Ishikawa (cell line): ENCODE data around the gene FASN.

Source experiments
- CEBPB ChIP-seq: IDR thresholded peaks from 2 replicates; pipeline ENCODE4 v1.6.1; 2012
- CREB1 ChIP-seq: IDR thresholded peaks from 2 replicates; pipeline ENCODE4 v1.6.1; 2012; ENCODE audit warnings: low read depth
- EGR1 ChIP-seq: IDR thresholded peaks from 2 replicates; pipeline ENCODE4 v1.6.1; 2012
- EP300 ChIP-seq: IDR thresholded peaks from 2 replicates; pipeline ENCODE4 v1.6.1; 2012; ENCODE audit warnings: borderline replicate concordance
- FOXM1 ChIP-seq: IDR thresholded peaks from 2 replicates; pipeline ENCODE4 v1.6.1; 2012; ENCODE audit warnings: low read depth, borderline replicate concordance
- MAX ChIP-seq: IDR thresholded peaks from 2 replicates; pipeline ENCODE4 v1.6.1; 2012
- NFIC ChIP-seq: IDR thresholded peaks from 2 replicates; pipeline ENCODE4 v1.6.1; 2012
- RAD21 ChIP-seq: IDR thresholded peaks from 2 replicates; pipeline ENCODE4 v1.6.1; 2012; ENCODE audit warnings: low read depth
- TAF1 ChIP-seq: IDR thresholded peaks from 2 replicates; pipeline ENCODE4 v1.6.1; 2012; ENCODE audit warnings: low read depth, mild to moderate bottlenecking
- TCF12 ChIP-seq: IDR thresholded peaks from 2 replicates; pipeline ENCODE4 v1.6.1; 2012; ENCODE audit warnings: low read depth
- TEAD4 ChIP-seq: IDR thresholded peaks from 2 replicates; pipeline ENCODE4 v1.6.1; 2012
- USF1 ChIP-seq: IDR thresholded peaks from 2 replicates; pipeline ENCODE4 v1.6.1; 2012
- YY1 ChIP-seq: IDR thresholded peaks from 2 replicates; pipeline ENCODE4 v1.6.1; 2012; ENCODE audit warnings: low read depth
- ZBTB7A ChIP-seq: IDR thresholded peaks from 2 replicates; pipeline ENCODE4 v1.6.1; 2012; ENCODE audit warnings: low read depth
- TF ChIP-seq, protein P1 (sequence below): IDR thresholded peaks from 2 replicates; pipeline ENCODE4 v1.6.1; 2012; ENCODE audit warnings: low read depth, mild to moderate bottlenecking

The FASN gene

GRCh38 chr17:82100502-82101298 is 2.7 kb upstream of the FASN start:
- TF ChIP-seq FOXM1 (no peak), RAD21 (no peak), CREB1 (no peak), ZBTB7A (no peak), MAX (no peak), TCF12 (no peak), TAF1 (no peak), EGR1 (no peak), CEBPB (no peak)
- TF ChIP-seq, protein P1, sequence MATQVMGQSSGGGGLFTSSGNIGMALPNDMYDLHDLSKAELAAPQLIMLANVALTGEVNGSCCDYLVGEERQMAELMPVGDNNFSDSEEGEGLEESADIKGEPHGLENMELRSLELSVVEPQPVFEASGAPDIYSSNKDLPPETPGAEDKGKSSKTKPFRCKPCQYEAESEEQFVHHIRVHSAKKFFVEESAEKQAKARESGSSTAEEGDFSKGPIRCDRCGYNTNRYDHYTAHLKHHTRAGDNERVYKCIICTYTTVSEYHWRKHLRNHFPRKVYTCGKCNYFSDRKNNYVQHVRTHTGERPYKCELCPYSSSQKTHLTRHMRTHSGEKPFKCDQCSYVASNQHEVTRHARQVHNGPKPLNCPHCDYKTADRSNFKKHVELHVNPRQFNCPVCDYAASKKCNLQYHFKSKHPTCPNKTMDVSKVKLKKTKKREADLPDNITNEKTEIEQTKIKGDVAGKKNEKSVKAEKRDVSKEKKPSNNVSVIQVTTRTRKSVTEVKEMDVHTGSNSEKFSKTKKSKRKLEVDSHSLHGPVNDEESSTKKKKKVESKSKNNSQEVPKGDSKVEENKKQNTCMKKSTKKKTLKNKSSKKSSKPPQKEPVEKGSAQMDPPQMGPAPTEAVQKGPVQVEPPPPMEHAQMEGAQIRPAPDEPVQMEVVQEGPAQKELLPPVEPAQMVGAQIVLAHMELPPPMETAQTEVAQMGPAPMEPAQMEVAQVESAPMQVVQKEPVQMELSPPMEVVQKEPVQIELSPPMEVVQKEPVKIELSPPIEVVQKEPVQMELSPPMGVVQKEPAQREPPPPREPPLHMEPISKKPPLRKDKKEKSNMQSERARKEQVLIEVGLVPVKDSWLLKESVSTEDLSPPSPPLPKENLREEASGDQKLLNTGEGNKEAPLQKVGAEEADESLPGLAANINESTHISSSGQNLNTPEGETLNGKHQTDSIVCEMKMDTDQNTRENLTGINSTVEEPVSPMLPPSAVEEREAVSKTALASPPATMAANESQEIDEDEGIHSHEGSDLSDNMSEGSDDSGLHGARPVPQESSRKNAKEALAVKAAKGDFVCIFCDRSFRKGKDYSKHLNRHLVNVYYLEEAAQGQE = no peak

- TF ChIP-seq TAF1 (no peak), ZBTB7A (peak; percentile 14; the same call in 1 of the 2 replicates), CREB1 (no peak), MAX (peak; percentile 89), EGR1 (no peak), USF1 (peak; percentile 65)
Observed at GRCh38 chr17:82098939-82099763, 1.1 kb upstream of the FASN start.

GRCh38 chr17:82097919-82098168 is 192 bp downstream of the FASN start:
- no peak for TF ChIP-seq USF1
- TF ChIP-seq CREB1 = no peak
- no peak for TF ChIP-seq RAD21
- TF ChIP-seq CEBPB = no peak
- TF ChIP-seq NFIC = no peak
- no peak for TF ChIP-seq TAF1
- TF ChIP-seq TEAD4 = no peak
- no peak for TF ChIP-seq EP300
- TF ChIP-seq YY1 = no peak
- no peak for TF ChIP-seq FOXM1
- TF ChIP-seq, protein P1 = no peak
- no peak for TF ChIP-seq TCF12
- TF ChIP-seq ZBTB7A = no peak; the same call in 1 of the 2 replicates
- TF ChIP-seq MAX = no peak; the same call in 1 of the 2 replicates
- TF ChIP-seq EGR1 = no peak; the same call in 1 of the 2 replicates

DNA sequence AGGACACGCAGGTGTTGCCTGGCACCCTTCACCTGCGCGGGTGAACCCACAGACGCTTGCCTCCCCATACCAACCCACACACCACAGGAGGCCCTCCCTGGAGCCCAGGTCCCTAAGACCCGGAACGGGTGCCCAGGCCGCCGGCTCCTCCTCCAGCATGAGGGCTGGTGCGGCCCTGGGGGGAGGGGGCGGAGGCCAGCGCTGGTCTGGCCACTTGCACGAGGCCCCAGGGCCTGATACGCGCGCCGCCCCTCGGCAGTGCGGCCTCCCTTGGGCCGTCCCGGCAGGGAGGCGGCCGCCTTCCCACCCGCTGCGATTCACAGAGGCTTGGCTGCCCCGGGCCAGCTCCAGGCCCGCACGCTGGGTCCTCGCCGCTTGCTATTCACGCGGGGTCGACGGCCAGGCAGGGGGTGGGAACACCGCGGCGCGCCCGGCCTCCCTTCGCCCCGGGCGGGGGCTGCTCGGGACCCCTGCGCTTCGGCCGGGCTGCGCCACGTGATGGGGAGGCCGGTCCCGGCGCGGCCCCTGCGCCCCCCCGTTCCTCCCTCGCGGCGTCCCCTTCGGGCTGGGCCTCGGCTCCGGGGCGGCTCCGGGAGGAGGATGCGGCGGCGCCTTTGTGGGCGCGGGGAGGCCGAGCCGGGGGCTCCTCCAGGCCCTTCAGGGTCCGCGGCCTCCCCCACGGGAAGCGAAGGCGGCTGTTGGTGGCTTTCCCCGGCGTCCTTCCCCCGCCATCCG is 685 bp downstream of the FASN start:
- TF ChIP-seq USF1 = peak; percentile 63; the same call in 1 of the 2 replicates
- 0 out of 2 replicates have a peak, but pooled peaks have one; percentile 19 for TF ChIP-seq EP300
- TF ChIP-seq NFIC = no peak
- peak; percentile 65 for TF ChIP-seq MAX
- 0 out of 2 replicates have a peak, but pooled peaks have one; percentile 16 for TF ChIP-seq TEAD4
- TF ChIP-seq RAD21 = no peak
- no peak for TF ChIP-seq CREB1
- TF ChIP-seq ZBTB7A = peak; percentile 28
- TF ChIP-seq TCF12 = peak; percentile 31; the same call in 1 of the 2 replicates
